H1 (cell line): Measurements from ENCODE around the gene TCERG1L. TPM values are rescaled to one million over a fixed set of nuclear protein-coding genes. Genes with fewer than 3 reads are reported as not detected.

Experiments used
- EGR1 ChIP-seq: IDR thresholded peaks from 2 replicates; pipeline ENCODE4 v1.6.1; 2011; ENCODE audit warnings: low read depth, low read length, borderline replicate concordance
- EP300 ChIP-seq, 2 experiments: IDR thresholded peaks; 1 replicate in 1 of 2; 2 replicates in 1 of 2; pipeline ENCODE4 v1.6.1; 2011 to 2012; ENCODE audit warnings: low read depth in 2 of 2, low read length in 2 of 2, mild to moderate bottlenecking in 2 of 2, borderline replicate concordance in 1 of 2, inconsistent platforms in 1 of 2, moderate library complexity in 1 of 2
- KDM4A ChIP-seq: IDR thresholded peaks from one replicate; pipeline ENCODE4 v1.7.1; 2012; ENCODE audit warnings: low read depth, mild to moderate bottlenecking, moderate library complexity, low read length, inconsistent platforms; ENCODE audit not compliant: severe bottlenecking
- POLR2A ChIP-seq, 2 experiments: IDR thresholded peaks; 1 replicate in 1 of 2; 2 replicates in 1 of 2; pipeline ENCODE4 v1.6.1; 2011; ENCODE audit warnings: low read depth in 2 of 2, low read length in 2 of 2, mild to moderate bottlenecking in 2 of 2; ENCODE audit errors: control extremely low read depth in 1 of 2
- RXRA ChIP-seq: IDR thresholded peaks from 2 replicates; pipeline ENCODE4 v1.6.1; 2011; ENCODE audit warnings: low read depth, mild to moderate bottlenecking, low read length, moderate library complexity; ENCODE audit not compliant: insufficient read depth
- polyA plus RNA-seq, 7 experiments: library from polyadenylated mRNA; depleted of rRNA in 3 of 7; stranded (reverse) in 5 of 7; unstranded in 2 of 7; fragments of >200 nt in 5 of 7; fragments of 200-250 nt in 2 of 7; gene quantifications; 1 replicate in 5 of 7; 2 replicates in 1 of 7; 4 replicates in 1 of 7; pipeline versions ENCODE4 v1.2.1 to v1.2.3, GENCODE V29; 2011 to 2013; ENCODE audit warnings: missing spikeins in 2 of 7, mixed read lengths in 2 of 7
- total RNA-seq: library from RNA; stranded (reverse); fragmentation: NEBNext Ultra II Directional; extraction: Animal tissue kit (Norgen Biotek cat#: 25700); gene quantifications from 2 replicates; pipeline ENCODE4 v1.2.1, GENCODE V29; 2021
- TF ChIP-seq, protein P1 (sequence below): IDR thresholded peaks from 2 replicates; pipeline ENCODE4 v1.6.1; 2011; ENCODE audit warnings: low read length, improper control_type of control experiment
- TF ChIP-seq, protein P2 (sequence below): IDR thresholded peaks from 2 replicates; pipeline ENCODE4 v1.6.1; 2012; ENCODE audit warnings: inconsistent platforms

TCERG1L gene
- total and polyA plus RNA-seq, 2 of the 8 experiments (the other 6 are each of a cell fraction or from before 2014, with no cell fraction given), result 3.9 to 6.9 TPM

- TF ChIP-seq EP300 (IDR thresholded peaks at IDR 0.05; ENCODE audit: borderline replicate concordance in 1 of 2, low read depth in 2 of 2, low read length in 2 of 2), result no peak
- TF ChIP-seq, protein P1, sequence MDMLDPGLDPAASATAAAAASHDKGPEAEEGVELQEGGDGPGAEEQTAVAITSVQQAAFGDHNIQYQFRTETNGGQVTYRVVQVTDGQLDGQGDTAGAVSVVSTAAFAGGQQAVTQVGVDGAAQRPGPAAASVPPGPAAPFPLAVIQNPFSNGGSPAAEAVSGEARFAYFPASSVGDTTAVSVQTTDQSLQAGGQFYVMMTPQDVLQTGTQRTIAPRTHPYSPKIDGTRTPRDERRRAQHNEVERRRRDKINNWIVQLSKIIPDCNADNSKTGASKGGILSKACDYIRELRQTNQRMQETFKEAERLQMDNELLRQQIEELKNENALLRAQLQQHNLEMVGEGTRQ, result no peak
- TF ChIP-seq POLR2A (IDR thresholded peaks at IDR 0.05; ENCODE audit: control extremely low read depth in 1 of 2, low read depth in 2 of 2, low read length in 2 of 2), result no peak
- TF ChIP-seq KDM4A, result peak; percentile 79
- no peak for TF ChIP-seq RXRA
- no peak for TF ChIP-seq EGR1
- TF ChIP-seq, protein P2, sequence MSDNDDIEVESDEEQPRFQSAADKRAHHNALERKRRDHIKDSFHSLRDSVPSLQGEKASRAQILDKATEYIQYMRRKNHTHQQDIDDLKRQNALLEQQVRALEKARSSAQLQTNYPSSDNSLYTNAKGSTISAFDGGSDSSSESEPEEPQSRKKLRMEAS, result peak; percentile 33; the same call in 1 of the 2 replicates
Observed at GRCh38 chr10:131310551-131311401, 745 bp downstream of the TCERG1L start (continued).
